GM21717 (cell line): ENCODE data around the gene PRCD.

Source experiments
- ATAC-seq: cut with Tn5 transposase; IDR thresholded peaks from one replicate; pipeline ENCODE4 v1.9.1; 2021; ENCODE audit warnings: mild to moderate bottlenecking, moderate library complexity; ENCODE audit not compliant: unreplicated experiment

The PRCD gene

DNA sequence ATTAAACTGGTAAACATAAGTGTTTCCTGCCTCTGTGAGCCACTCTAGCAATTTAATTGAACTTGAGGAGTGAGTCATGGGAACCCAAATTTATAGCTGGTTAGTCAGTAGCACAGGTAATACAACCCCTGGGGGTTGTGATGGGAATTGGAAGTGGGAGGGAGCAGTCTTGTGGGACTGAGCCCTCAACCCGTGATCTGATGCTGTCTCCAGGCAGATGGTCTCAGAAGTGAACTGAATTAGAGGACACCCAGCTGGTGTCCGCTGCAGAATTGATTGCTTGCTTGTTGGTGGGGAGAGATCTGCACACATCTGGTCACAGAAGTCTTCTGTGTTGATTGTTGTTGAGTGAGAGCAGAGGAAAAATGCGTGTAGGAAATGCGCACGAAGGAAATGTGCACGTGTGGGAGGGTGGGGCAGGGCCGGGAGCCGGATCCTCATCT, 53.6 kb downstream of the PRCD start:
- ATAC-seq: no peak

DNA sequence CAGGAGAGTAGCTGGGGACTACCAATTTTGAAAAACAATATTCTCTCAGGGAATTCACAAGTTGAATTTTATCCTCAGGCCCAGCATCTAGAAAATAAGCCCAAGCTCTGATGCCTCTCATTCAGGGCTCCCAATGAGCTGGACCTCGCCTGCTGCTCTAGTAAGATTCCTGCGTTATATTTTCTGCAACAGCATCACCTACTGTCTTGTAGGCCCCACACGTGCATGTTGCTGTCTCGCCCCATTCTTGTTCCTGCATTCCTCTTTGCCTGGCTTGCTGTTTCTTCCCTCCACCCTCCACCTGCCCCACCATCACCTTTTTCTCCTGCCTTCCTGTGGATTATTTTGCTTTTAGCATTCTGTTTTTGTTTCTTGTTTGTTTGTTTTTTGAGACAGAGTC, 54.1 kb downstream of the PRCD start:
- no peak for ATAC-seq

- no peak for ATAC-seq
Measured at GRCh38 chr17:76594690-76595089, 54.8 kb downstream of the PRCD start.
